GM18511 (cell line): Measurements from ENCODE around the gene OBP2B.
"Not testable (repeated sequence)": the region's sequence is repeated elsewhere in the genome, so short reads cannot be mapped to it uniquely, and the experiment has no call there.

Experiments used
- ATAC-seq: cut with Tn5 transposase; IDR thresholded peaks from one replicate; pipeline ENCODE4 v1.9.1; 2021; ENCODE audit warnings: mild to moderate bottlenecking, moderate library complexity; ENCODE audit not compliant: unreplicated experiment

The OBP2B gene

GRCh38 chr9:133223159-133223756, 14.2 kb upstream of the OBP2B start:
- ATAC-seq: not testable (repeated sequence)

- not testable (repeated sequence) for ATAC-seq
Observed at GRCh38 chr9:133221994-133222393, 12.9 kb upstream of the OBP2B start.

DNA sequence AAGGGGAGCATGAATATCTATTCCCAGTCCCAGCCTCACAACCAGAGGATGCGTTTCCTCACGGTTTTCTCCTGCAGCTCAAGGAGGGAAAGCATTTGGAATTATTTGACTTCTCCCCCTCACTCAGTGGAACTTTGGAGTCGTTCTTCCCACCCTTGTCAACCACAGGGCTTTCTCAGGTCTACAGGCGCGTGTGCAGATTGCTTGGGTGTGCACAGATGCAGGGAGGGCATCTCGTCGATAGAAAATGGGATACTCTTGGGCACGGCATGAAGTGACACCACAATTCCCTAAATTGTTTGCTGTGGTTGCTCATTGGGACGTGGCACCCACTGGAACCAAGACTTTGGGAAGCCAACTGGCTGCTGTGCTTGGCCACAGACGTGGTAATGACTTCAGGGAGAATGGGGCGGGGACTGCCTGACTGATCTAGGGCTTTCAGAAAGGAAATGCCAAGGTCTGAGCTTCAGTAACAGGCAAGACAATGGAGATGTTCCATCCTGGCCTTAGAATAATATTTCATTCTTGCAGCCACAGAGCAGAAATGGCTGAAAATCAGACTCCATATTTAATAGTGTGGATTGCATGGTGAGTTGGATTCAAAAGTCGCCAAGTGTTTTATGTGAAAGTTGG, 12.2 kb upstream of the OBP2B start:
- no peak for ATAC-seq

GRCh38 chr9:133218049-133218975, 9.3 kb upstream of the OBP2B start:
- ATAC-seq: not testable (repeated sequence)

DNA sequence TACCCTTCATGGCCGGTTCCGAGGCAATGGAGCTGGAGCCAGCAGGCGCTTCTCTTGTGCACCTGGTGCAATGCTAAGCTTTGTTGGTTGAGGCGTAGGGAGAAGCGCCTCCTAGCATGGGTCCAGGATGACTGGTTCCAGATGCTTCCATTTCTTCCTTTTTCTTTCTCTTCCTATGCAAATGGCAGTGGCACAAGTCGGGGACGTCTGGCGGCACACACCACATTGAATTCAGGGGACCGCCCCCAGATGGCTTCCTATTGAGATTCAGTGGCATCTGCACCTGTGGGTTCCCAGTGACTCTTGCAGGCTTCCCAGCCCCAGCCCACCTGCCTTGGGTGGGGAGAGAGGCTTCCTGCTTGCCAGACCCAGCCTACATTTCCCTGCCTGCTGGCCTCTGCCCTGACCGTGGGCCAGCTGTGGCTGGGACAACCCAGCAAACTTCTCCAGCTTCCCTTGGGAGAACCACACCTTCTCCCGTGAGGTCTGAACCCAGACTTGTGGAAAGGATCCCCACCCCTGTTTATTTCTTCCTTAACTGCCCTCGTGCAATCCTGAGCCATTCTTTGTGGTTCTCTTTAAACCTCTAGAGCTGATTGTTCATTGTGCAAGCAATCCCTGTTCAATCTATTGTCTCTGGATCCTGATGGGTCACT, 8.4 kb upstream of the OBP2B start:
- ATAC-seq: not testable (repeated sequence)

DNA sequence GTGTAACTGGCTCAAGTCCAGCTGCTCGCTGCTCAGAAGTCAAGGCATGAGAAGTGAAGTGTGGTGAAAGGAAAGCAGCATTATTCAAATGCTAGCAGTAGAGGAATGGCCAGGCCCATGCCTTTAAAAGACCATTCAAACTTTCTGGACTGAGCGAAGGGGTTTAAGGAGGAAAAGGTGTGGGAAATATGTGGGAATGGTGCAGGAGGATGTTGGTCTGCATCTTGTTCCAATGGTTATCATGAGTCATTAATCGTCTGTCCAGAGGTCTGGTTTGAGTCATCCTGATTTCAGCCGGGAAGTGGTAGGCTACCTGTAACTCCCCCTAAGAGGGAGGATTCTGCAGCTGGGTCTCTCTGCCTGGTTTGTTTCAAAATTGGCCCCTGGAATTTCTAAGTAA, 5.2 kb upstream of the OBP2B start:
- ATAC-seq: not testable (repeated sequence)

- ATAC-seq: no peak
Observed at GRCh38 chr9:133210609-133211008, 1.6 kb upstream of the OBP2B start.

DNA sequence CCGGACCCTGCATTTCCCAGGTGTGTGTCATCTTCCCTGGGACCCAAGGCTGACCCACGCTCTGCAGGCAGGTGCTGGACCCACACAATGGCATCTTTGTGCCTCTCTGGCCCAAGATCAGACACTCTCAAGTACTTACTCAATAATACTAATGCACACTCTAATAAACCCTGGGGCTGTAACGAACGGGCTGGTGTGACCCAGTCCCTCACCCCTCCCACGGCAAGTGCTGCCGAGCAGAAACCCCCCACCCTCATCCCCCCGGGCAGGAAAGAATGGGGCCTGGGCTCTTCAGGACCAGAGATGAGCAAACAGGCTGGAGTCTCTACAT, 1.1 kb upstream of the OBP2B start:
- no peak for ATAC-seq

- not testable (repeated sequence) for ATAC-seq
Observed at GRCh38 chr9:133209327-133210201, 514 bp upstream of the OBP2B start.

DNA sequence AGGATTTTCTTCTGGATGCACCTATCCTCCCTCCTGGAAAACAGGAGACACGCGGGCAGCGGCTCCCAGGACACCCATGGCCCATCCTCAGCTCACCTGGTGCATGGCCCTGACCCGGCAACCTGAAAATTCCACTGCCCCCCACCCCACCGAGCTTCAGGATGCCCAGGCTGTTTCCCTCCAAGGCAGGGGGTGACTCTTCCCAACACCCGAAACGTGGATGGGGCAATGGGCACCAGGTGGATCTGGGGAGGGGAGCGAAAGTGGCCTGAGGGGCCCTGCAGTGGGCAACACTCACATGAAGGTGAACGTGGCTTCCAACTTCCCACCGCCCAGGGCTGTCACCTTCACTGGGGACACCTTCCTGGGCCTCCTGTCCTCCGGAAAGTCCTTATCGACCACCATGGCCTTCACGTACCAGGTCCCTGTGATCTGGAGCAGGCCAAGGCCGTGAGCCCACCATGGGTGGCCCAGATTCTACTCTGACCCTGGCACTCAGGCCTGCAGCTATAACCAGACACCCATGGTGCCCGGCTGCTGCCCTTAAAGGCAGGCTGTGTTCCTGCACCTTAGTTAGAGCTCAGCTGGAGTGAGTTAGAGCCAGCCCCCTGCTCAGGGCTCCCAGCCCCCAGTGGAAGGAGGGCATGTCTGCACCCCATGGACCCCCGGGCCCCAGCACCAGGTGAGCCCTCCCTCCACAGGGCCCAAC, 725 bp downstream of the OBP2B start:
- ATAC-seq: not testable (repeated sequence)

DNA sequence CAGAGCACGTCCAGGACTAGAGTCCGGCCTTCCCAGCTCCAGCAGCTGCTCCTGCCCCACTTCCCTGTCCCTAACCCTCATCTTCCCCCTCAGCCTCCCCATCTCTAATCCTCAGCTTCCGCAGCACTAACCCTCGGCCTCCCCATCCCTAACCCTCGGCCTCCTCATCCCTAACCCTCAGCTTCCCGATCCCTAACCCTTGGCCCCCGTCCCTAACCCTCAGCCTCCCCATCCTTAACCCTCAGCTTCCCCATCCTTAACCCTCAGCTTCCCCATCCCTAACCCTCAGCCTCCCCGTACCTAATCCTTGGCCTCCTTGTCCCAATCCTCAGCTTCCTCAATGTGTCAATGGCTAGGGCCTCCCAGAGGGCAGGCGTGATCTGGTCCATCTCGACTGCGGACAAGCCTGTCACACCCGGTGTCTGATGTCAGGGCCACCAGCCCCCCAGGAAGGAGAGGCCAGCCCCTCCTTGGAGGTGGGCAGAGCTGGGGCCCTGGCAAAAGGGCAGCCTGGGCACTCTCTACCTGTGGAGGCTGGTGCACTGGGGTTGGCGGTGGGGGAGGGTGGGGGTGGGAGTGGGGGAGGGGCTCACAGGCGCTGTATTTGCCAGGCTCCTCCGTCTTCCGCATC, 1.4 kb downstream of the OBP2B start:
- no peak for ATAC-seq

- ATAC-seq: no peak
Observed at GRCh38 chr9:133207021-133207531, 2.0 kb downstream of the OBP2B start.

- ATAC-seq: no peak
Observed at GRCh38 chr9:133205996-133206931, 2.8 kb downstream of the OBP2B start.

DNA sequence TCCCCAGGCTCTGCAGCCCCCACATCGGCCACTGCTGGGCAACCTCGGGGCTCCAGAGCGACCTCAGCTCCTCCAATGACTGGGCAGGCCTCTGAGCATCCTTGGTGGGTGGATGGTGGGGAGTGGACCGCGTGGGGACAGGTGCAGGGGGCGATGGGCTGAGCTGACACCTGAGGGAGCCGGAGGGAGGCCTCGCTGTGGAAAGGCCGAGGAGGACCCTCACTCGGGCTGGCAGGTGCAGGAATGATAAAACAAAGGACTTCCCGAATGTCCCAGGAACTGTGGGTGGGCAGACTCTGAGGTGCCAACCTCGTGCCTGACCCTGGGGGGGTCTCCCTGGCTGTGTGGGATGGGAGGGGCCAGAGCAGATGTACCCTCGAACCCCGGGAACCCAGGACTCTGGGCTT, 3.6 kb downstream of the OBP2B start:
- not testable (repeated sequence) for ATAC-seq

DNA sequence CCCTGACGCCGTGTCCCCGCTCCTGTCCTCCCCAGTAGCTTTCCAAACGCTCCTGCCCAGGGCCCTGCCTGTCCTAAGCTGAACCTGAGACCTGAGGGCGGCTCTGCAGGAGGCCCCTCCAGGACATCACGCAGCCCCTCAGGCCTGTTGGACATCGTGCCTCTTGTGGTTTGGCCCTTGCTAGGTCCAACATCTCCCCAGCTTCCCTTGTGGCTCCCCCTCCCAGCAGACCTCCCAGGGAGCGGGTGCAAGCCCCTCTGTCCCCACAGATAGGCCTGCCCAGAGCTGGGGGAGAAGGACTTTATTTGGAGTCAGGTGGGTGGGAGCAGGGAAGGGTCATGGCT, 4.1 kb downstream of the OBP2B start:
- ATAC-seq: no peak

GRCh38 chr9:133204335-133204992, 4.6 kb downstream of the OBP2B start:
- no peak for ATAC-seq

DNA sequence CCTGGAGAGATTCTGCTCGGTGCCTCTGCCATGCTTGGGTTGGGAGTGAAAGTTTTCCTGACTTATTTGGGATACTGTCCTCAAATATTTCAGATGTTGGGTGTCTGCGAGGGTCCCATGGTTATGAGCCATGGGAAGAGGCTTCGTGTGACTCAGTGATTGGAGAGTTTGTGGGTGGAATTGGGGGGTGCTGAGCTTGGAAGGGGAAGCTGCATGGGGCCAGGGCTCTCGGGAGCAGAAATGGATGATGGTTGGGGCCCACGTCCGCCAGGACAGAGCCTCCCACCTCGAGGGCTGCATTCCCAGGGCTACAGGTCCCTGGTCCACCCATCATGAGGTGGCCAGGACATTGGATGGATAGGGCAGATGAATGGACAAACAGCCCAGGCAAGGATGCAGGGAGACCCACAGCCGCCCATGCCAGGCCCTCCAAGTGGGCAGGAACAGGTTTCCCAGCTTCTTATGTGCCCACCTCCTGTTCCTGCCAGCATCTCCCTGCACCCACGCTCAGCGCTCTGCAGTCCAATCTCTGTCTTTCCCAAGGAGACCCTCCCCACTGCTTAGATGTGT, 5.5 kb downstream of the OBP2B start:
- no peak for ATAC-seq
